Epithelial cell of proximal tubule (primary cell): ENCODE measurements around the gene DOK5. TPM values are rescaled to one million over a fixed set of nuclear protein-coding genes. Genes with fewer than 3 reads are reported as not detected.

Experiments
- DNase-seq: peaks from one replicate; pipeline ENCODE4 v3.0.0-alpha.2; 2011; ENCODE audit warnings: low read depth
- H3K4me3 ChIP-seq: 2 replicates; pipeline ENCODE4 v1.5.1; 2011; ENCODE audit warnings: low read depth, mild to moderate bottlenecking, low read length
- total RNA-seq: library from RNA; depleted of rRNA; stranded (reverse); fragments of >200 nt; gene quantifications from 2 replicates; pipeline ENCODE4 v1.2.3, GENCODE V29; 2015
- TF ChIP-seq, protein P1 (sequence below): conservative IDR thresholded peaks from 2 replicates; pipeline ENCODE4 v1.5.1; 2012; ENCODE audit warnings: low read depth, mild to moderate bottlenecking, low read length

DOK5 gene
- total RNA-seq, 1 donor from 2014 or later: 4.4 TPM

- DNase-seq: no peak
- TF ChIP-seq, protein P1, sequence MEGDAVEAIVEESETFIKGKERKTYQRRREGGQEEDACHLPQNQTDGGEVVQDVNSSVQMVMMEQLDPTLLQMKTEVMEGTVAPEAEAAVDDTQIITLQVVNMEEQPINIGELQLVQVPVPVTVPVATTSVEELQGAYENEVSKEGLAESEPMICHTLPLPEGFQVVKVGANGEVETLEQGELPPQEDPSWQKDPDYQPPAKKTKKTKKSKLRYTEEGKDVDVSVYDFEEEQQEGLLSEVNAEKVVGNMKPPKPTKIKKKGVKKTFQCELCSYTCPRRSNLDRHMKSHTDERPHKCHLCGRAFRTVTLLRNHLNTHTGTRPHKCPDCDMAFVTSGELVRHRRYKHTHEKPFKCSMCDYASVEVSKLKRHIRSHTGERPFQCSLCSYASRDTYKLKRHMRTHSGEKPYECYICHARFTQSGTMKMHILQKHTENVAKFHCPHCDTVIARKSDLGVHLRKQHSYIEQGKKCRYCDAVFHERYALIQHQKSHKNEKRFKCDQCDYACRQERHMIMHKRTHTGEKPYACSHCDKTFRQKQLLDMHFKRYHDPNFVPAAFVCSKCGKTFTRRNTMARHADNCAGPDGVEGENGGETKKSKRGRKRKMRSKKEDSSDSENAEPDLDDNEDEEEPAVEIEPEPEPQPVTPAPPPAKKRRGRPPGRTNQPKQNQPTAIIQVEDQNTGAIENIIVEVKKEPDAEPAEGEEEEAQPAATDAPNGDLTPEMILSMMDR: no peak
- H3K4me3 ChIP-seq: no peak overlapping the region
Observed at GRCh38 chr20:54535746-54536145, 60.4 kb downstream of the DOK5 start.

DNA sequence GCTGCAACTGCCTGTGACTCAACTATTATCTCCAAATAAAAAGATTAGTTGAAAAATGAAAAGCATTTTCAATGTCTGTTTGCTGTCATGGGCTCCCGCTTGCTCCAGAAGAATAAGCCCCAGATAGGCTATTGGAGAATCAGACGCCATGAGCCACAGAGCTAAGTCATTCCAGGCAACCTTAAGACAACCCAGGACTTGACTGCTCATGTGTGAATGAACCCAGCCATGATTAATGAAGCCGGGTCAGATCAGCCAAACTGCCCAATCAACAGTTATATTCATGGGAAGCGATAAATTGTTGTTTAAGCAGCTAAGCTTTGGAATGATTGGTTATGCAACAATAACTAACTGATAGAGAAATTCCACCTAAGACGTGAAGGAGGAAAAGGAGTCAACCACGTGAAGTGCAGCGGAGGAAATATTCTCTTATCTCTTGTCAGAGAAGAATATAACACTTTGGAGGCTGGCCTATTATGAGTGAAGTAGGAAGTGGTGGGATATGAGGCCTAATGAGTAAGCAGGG is 64.2 kb downstream of the DOK5 start:
- no peak overlapping the region for H3K4me3 ChIP-seq
- TF ChIP-seq, protein P1: no peak
- no peak for DNase-seq

GRCh38 chr20:54543369-54543768 is 68.0 kb downstream of the DOK5 start:
- no peak overlapping the region for H3K4me3 ChIP-seq
- TF ChIP-seq, protein P1: no peak
- no peak for DNase-seq

GRCh38 chr20:54545676-54546358 is 70.4 kb downstream of the DOK5 start:
- DNase-seq: no peak
- H3K4me3 ChIP-seq: no peak overlapping the region
- TF ChIP-seq, protein P1: no peak

GRCh38 chr20:54548849-54549248 is 73.5 kb downstream of the DOK5 start:
- no peak overlapping the region for H3K4me3 ChIP-seq
- DNase-seq: no peak
- TF ChIP-seq, protein P1: no peak

GRCh38 chr20:54549658-54550326 is 74.4 kb downstream of the DOK5 start:
- H3K4me3 ChIP-seq: no peak overlapping the region
- no peak for DNase-seq
- TF ChIP-seq, protein P1: no peak
